Keratinocyte (primary cell): ENCODE measurements around the gene FBH1. TPM values are rescaled to one million over a fixed set of nuclear protein-coding genes. Genes with fewer than 3 reads are reported as not detected.

Experiments used
- DNase-seq: peaks from one replicate; pipeline ENCODE4 v3.0.0-alpha.2; 2011; ENCODE audit warnings: low read depth, missing footprints, low spot score
- FAIRE-seq: peaks from 2 replicates; lab custom pipeline; 2011; peaks lifted over from hg19 to GRCh38; lab: Jason Lieb, UNC
- H2AFZ ChIP-seq: 2 replicates; pipeline ENCODE4 v1.6.0; 2012; ENCODE audit warnings: low read length, control low read depth, inconsistent platforms; ENCODE audit not compliant: control insufficient read depth
- H3K27ac ChIP-seq: 2 replicates; pipeline ENCODE4 v1.5.1; 2011; ENCODE audit warnings: low read length; ENCODE audit not compliant: control insufficient read depth, insufficient read depth
- H3K27me3 ChIP-seq: 3 replicates; pipeline ENCODE4 v1.6.0; 2011; ENCODE audit warnings: low read length; ENCODE audit not compliant: control insufficient read depth, insufficient read depth; ENCODE audit errors: extremely low read depth
- H3K36me3 ChIP-seq, 2 experiments: 2 replicates in 1 of 2; 3 replicates in 1 of 2; pipeline ENCODE4 v1.5.1; 2011; ENCODE audit warnings: low read length in 2 of 2, mild to moderate bottlenecking in 1 of 2; ENCODE audit not compliant: control insufficient read depth in 2 of 2, insufficient read depth in 2 of 2; ENCODE audit errors: extremely low read depth in 1 of 2
- H3K4me1 ChIP-seq: 3 replicates; pipeline ENCODE4 v1.5.1; 2011; ENCODE audit warnings: low read length; ENCODE audit not compliant: control insufficient read depth, insufficient read depth; ENCODE audit errors: extremely low read depth
- H3K4me2 ChIP-seq: 3 replicates; pipeline ENCODE4 v1.6.0; 2011; ENCODE audit warnings: low read depth, low read length; ENCODE audit not compliant: control insufficient read depth, insufficient read depth; ENCODE audit errors: extremely low read depth
- H3K4me3 ChIP-seq, 3 experiments: fragments of 200-600 bp in 1 of 3; sonication (generic) in 1 of 3; 2 replicates in 2 of 3; 3 replicates in 1 of 3; pipeline ENCODE4 v1.5.1; 2011 to 2016; ENCODE audit warnings: low read length in 3 of 3, mild to moderate bottlenecking in 3 of 3, control low read depth in 2 of 3, inconsistent platforms in 1 of 3, low read depth in 1 of 3, mixed read lengths in 1 of 3, mixed run types in 1 of 3, moderate library complexity in 1 of 3; ENCODE audit not compliant: control insufficient read depth in 2 of 3, insufficient read depth in 2 of 3; ENCODE audit errors: extremely low read depth in 1 of 3
- H3K79me2 ChIP-seq: 2 replicates; pipeline ENCODE4 v1.6.0; 2012; ENCODE audit warnings: low read length; ENCODE audit not compliant: control insufficient read depth, insufficient read depth
- H3K9ac ChIP-seq: 3 replicates; pipeline ENCODE4 v1.6.0; 2011; ENCODE audit warnings: low read length; ENCODE audit not compliant: control insufficient read depth, insufficient read depth; ENCODE audit errors: extremely low read depth
- H3K9me1 ChIP-seq: 3 replicates; pipeline ENCODE4 v1.6.0; 2011; ENCODE audit warnings: low read length; ENCODE audit not compliant: control insufficient read depth, insufficient read depth; ENCODE audit errors: extremely low read depth
- H3K9me3 ChIP-seq: 2 replicates; pipeline ENCODE4 v1.5.1; 2012; ENCODE audit warnings: low read depth, low read length; ENCODE audit not compliant: control insufficient read depth
- H4K20me1 ChIP-seq: 3 replicates; pipeline ENCODE4 v1.6.0; 2011; ENCODE audit warnings: low read length; ENCODE audit not compliant: control insufficient read depth, insufficient read depth; ENCODE audit errors: extremely low read depth
- EZH2 ChIP-seq: IDR thresholded peaks from one replicate; pipeline ENCODE4 v1.6.1; 2012; ENCODE audit warnings: inconsistent platforms, mild to moderate bottlenecking, low read length, moderate library complexity
- dilution Hi-C: fragments of 300-500 bp; cut with MboI; formaldehyde crosslinking; loops from one replicate; pipeline ENCODE4 v1.7.0; 2020; ENCODE audit warnings: low sequenced_read_pairs; ENCODE audit not compliant: extremely low pct_ligation_motif_present
- polyA plus RNA-seq, 5 experiments: library from polyadenylated mRNA; depleted of rRNA in 3 of 5; stranded (reverse) in 3 of 5; stranded (forward) in 1 of 5; unstranded in 1 of 5; fragments of >200 nt; gene quantifications; 1 replicate in 1 of 5; 2 replicates in 3 of 5; 3 replicates in 1 of 5; pipeline versions ENCODE4 v1.2.1 to v1.2.3, GENCODE V29; 2011 to 2012; ENCODE audit warnings: missing spikeins in 2 of 5, low read depth in 1 of 5, low replicate concordance in 1 of 5
- TF ChIP-seq, protein P1 (sequence below), 3 experiments: IDR thresholded peaks in 1 of 3; conservative IDR thresholded peaks in 1 of 3; optimal IDR thresholded peaks in 1 of 3; 2 replicates in 2 of 3; 3 replicates in 1 of 3; pipeline versions ENCODE3 to v1.5.1; 2011; ENCODE audit warnings: low read length in 3 of 3, mild to moderate bottlenecking in 3 of 3, moderate library complexity in 2 of 3, control low read depth in 1 of 3, inconsistent platforms in 1 of 3; ENCODE audit not compliant: insufficient read depth in 2 of 3; ENCODE audit errors: extremely low read depth in 1 of 3

The FBH1 gene
- polyA plus RNA-seq, 1 donor (not counting 4 experiments of a cell fraction or from before 2014, with no cell fraction given) = 61.8 TPM

DNA sequence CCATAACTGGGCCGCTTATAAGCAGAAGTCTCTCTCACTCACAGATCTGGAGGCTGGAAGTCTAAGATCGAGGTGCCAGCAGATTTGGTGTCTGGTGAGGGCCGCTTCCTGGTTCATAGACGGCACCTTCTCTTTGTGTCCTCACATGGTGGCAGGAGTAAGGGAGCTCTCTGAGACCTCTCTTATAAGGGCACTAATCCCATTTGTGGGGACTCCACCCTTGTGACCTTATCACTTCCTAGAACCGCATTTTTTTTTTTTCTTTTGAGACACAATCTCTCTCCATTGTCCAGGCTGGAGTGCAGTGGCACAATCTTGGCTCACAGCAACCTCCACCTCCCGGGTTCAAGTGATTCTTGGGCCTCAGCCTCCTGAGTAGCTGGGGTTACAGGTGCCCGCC is 8.1 kb downstream of the FBH1 start:
- Histone ChIP-seq H2AFZ (no peak overlapping the region), H3K4me1 (no peaks in the 10 kb centered on the region), H3K9me1 (peaks cover 2% of the 10 kb centered on the region), H3K27ac (no peak overlapping the region), H3K9ac (no peak overlapping the region), H3K79me2 (peaks cover 62% of the 10 kb centered on the region), H3K9me3 (no peaks in the 10 kb centered on the region), H3K36me3 (peaks cover 12 to 25% of the 10 kb centered on the region in 2 experiments), H3K4me3 (no peak overlapping the region), H3K27me3 (no peaks in the 10 kb centered on the region), H4K20me1 (peaks cover 4% of the 10 kb centered on the region), H3K4me2 (no peak overlapping the region)
- DNase-seq = no peak
- TF ChIP-seq, protein P1, sequence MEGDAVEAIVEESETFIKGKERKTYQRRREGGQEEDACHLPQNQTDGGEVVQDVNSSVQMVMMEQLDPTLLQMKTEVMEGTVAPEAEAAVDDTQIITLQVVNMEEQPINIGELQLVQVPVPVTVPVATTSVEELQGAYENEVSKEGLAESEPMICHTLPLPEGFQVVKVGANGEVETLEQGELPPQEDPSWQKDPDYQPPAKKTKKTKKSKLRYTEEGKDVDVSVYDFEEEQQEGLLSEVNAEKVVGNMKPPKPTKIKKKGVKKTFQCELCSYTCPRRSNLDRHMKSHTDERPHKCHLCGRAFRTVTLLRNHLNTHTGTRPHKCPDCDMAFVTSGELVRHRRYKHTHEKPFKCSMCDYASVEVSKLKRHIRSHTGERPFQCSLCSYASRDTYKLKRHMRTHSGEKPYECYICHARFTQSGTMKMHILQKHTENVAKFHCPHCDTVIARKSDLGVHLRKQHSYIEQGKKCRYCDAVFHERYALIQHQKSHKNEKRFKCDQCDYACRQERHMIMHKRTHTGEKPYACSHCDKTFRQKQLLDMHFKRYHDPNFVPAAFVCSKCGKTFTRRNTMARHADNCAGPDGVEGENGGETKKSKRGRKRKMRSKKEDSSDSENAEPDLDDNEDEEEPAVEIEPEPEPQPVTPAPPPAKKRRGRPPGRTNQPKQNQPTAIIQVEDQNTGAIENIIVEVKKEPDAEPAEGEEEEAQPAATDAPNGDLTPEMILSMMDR (optimal IDR thresholded peaks at IDR 0.05 in 1 of 3, IDR thresholded peaks at IDR 0.05 in 1 of 3, conservative IDR thresholded peaks at IDR 0.05 in 1 of 3; ENCODE audit: extremely low read depth in 1 of 3, insufficient read depth in 2 of 3, low read length in 3 of 3) = no peak
- TF ChIP-seq EZH2 = no peak
- dilution Hi-C loops = no loop called here
- FAIRE-seq = no peak

DNA sequence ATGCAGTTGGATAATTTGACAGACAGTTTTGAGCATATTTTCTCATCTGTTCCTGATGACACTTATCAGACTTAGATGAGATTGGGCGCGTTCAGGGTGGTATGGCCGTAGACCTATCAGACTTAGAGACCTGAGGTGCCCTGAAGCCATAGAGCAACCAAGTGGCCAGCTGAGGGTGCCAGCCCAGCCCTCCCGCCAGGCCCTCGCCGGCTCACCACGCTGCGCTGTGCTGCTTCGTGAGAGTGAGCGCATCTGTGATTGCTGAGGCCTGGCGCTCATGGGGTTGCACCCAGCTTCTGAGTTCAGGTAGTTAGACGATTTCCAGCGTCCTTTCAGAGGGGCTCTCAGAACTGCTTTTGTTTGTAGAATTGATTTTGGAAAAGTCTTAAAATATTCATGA is 10.2 kb downstream of the FBH1 start:
- no peak overlapping the region for H3K9ac ChIP-seq
- peaks cover 12 to 20% of the 10 kb centered on the region in 2 experiments for H3K36me3 ChIP-seq
- H3K27ac ChIP-seq = no peak overlapping the region
- DNase-seq = no peak
- no peaks in the 10 kb centered on the region for H3K9me3 ChIP-seq
- H3K27me3 ChIP-seq = no peaks in the 10 kb centered on the region
- H3K4me2 ChIP-seq = no peak overlapping the region
- H3K79me2 ChIP-seq = peaks cover 45% of the 10 kb centered on the region
- H3K4me3 ChIP-seq = no peak overlapping the region
- H3K4me1 ChIP-seq = no peaks in the 10 kb centered on the region
- peaks cover 4% of the 10 kb centered on the region for H4K20me1 ChIP-seq
- FAIRE-seq = no peak
- peaks cover 2% of the 10 kb centered on the region for H3K9me1 ChIP-seq
- H2AFZ ChIP-seq = no peak overlapping the region
- dilution Hi-C loops = no loop called here
- no peak for TF ChIP-seq EZH2
- TF ChIP-seq, protein P1 (optimal IDR thresholded peaks at IDR 0.05 in 1 of 3, IDR thresholded peaks at IDR 0.05 in 1 of 3, conservative IDR thresholded peaks at IDR 0.05 in 1 of 3; ENCODE audit: extremely low read depth in 1 of 3, insufficient read depth in 2 of 3, low read length in 3 of 3) = no peak
